ENCODE results near the gene ZMYND19.
"Not testable (repeated sequence)": the region's sequence is repeated elsewhere in the genome, so short reads cannot be mapped to it uniquely, and the experiment has no call there.

The ZMYND19 gene

GRCh38 chr9:137590469-137591383 lies at the start of gene ZMYND19:
Gene ZMYND19, minus strand, starts transcription at chr9:137590512. Its CDS starts 249 bp downstream, at chr9:137590263.
- peak; percentile 67 to 88 for DNase-seq (ENCODE audit: low read depth in 2 of 2)

GRCh38 chr9:137639303-137640051 lies 49.2 kb upstream of the ZMYND19 start:
- no peak for DNase-seq (ENCODE audit: low read depth in 2 of 2)

GRCh38 chr9:137638680-137639079 lies 48.4 kb upstream of the ZMYND19 start:
- DNase-seq (ENCODE audit: low read depth in 2 of 2): no peak

GRCh38 chr9:137634016-137634415 lies 43.7 kb upstream of the ZMYND19 start:
- DNase-seq (ENCODE audit: low read depth in 2 of 2): no peak

GRCh38 chr9:137632230-137633161 lies 42.2 kb upstream of the ZMYND19 start:
- no peak for DNase-seq (ENCODE audit: low read depth in 2 of 2)

- no peak for DNase-seq (ENCODE audit: low read depth in 2 of 2)
Measured at GRCh38 chr9:137631345-137632229, 41.3 kb upstream of the ZMYND19 start.

GRCh38 chr9:137630679-137631078 lies 40.4 kb upstream of the ZMYND19 start:
- no peak for DNase-seq (ENCODE audit: low read depth in 2 of 2)

GRCh38 chr9:137630126-137630525 lies 39.8 kb upstream of the ZMYND19 start:
- no peak for DNase-seq (ENCODE audit: low read depth in 2 of 2)

- DNase-seq (ENCODE audit: low read depth in 2 of 2): not testable (repeated sequence)
Measured at GRCh38 chr9:137627406-137627805, 37.1 kb upstream of the ZMYND19 start.

- DNase-seq (ENCODE audit: low read depth in 2 of 2): no peak
Measured at GRCh38 chr9:137626464-137626863, 36.2 kb upstream of the ZMYND19 start.

GRCh38 chr9:137622211-137622610 lies 31.9 kb upstream of the ZMYND19 start:
- not testable (repeated sequence) for DNase-seq (ENCODE audit: low read depth in 2 of 2)

GRCh38 chr9:137621131-137621757 lies 30.9 kb upstream of the ZMYND19 start:
- no peak for DNase-seq (ENCODE audit: low read depth in 2 of 2)

- DNase-seq (ENCODE audit: low read depth in 2 of 2): no peak
Measured at GRCh38 chr9:137620581-137620980, 30.3 kb upstream of the ZMYND19 start.

- no peak for DNase-seq (ENCODE audit: low read depth in 2 of 2)
Measured at GRCh38 chr9:137620048-137620405, 29.7 kb upstream of the ZMYND19 start.

GRCh38 chr9:137619240-137620047 lies 29.1 kb upstream of the ZMYND19 start:
- no peak for DNase-seq (ENCODE audit: low read depth in 2 of 2)

GRCh38 chr9:137618105-137619067 lies 28.1 kb upstream of the ZMYND19 start, which contains the start of gene EHMT1:
Gene EHMT1, plus strand, starts transcription at chr9:137619005. Its CDS starts 24 bp downstream, at chr9:137619029.
- DNase-seq (ENCODE audit: low read depth in 2 of 2): peak; percentile 64 to 80

GRCh38 chr9:137615387-137615871 lies 25.1 kb upstream of the ZMYND19 start:
- no peak for DNase-seq (ENCODE audit: low read depth in 2 of 2)

Measured in stimulated activated CD8-positive, alpha-beta memory T cell treated with anti-CD3 and anti-CD28 coated beads, Interleukin-7, amount 100 ng/mL, for 4 hours (primary cell).